Measurements from ENCODE around the gene SLC39A10.

- no peak for TF ChIP-seq MAFK (IDR thresholded peaks at IDR 0.05; ENCODE audit: low read depth, low read length)
- no peak for TF ChIP-seq CEBPB (IDR thresholded peaks at IDR 0.05; ENCODE audit: low read depth, low read length)
- TF ChIP-seq CTCF (conservative IDR thresholded peaks at IDR 0.05; ENCODE audit: low read depth, low read length), result no peak
- no peak for TF ChIP-seq POLR2A (IDR thresholded peaks at IDR 0.05; ENCODE audit: low read depth, low read length)
- no peak for TF ChIP-seq NFE2L2 (IDR thresholded peaks at IDR 0.05; ENCODE audit: low read depth, low read length)
- TF ChIP-seq RAD21 (IDR thresholded peaks at IDR 0.05; ENCODE audit: low read length), result no peak
- no peak for TF ChIP-seq RCOR1 (IDR thresholded peaks at IDR 0.05; ENCODE audit: insufficient replicate concordance, low read length)
Observed at GRCh38 chr2:195741191-195741590, 84.2 kb downstream of the SLC39A10 start.

Measured in IMR-90 (cell line).